RWPE1 (cell line): ENCODE results near the gene PDIA2.
A peak's percentile ranks its signal among the peaks of the same experiment; 100 is the strongest.

Experiments
- CTCF ChIA-PET: fragments of 350-600 bp; sonication (Branson Sonifier 250); formaldehyde crosslinking; extraction: SDS; loops from one replicate; lab custom pipeline; 2021; lab: Yijun Ruan, JAX
- POLR2A ChIA-PET: fragments of 400-600 bp; formaldehyde crosslinking; extraction: SDS; loops from one replicate; lab custom pipeline; 2020; ENCODE audit warnings: antibody characterized with exemption; ENCODE audit not compliant: low non-redundant PET; lab: Yijun Ruan, JAX
- DNase-seq: peaks from one replicate; pipeline ENCODE4 v3.0.0; 2012; ENCODE audit warnings: low spot score
- H3K27ac ChIP-seq: fragments of 450-650 bp; 2 replicates; pipeline ENCODE4 v1.5.1; 2017
- CTCF ChIP-seq: fragments of 450-650 bp; conservative IDR thresholded peaks from 2 replicates; pipeline ENCODE4 v1.5.1; 2017; ENCODE audit warnings: low read depth, mild to moderate bottlenecking

Gene PDIA2

GRCh38 chr16:282491-282890, 473 bp upstream of the PDIA2 start:
- POLR2A ChIA-PET = no interaction called here
- H3K27ac ChIP-seq = no peak overlapping the region
- CTCF ChIA-PET = no interaction called here
- no peak for TF ChIP-seq CTCF
- DNase-seq = no peak

GRCh38 chr16:284204-285120, 1.5 kb downstream of the PDIA2 start:
- no peak for TF ChIP-seq CTCF
- CTCF ChIA-PET = interaction anchor here (0.7 kb wide), 1 partner anchor 9 kb away, joined by 4 read pairs; no protein-coding TSS in a partner anchor
- DNase-seq = no peak
- POLR2A ChIA-PET = no interaction called here
- H3K27ac ChIP-seq = no peak overlapping the region

GRCh38 chr16:285146-286055, 2.4 kb downstream of the PDIA2 start:
- TF ChIP-seq CTCF = no peak
- no peak for DNase-seq
- ChIA-PET POLR2A (no interaction called here), CTCF (no interaction called here)
- H3K27ac ChIP-seq = no peak overlapping the region

- DNase-seq = no peak
- TF ChIP-seq CTCF = no peak
- POLR2A ChIA-PET = no interaction called here
- peak overlapping the region; percentile 33 for H3K27ac ChIP-seq
- CTCF ChIA-PET = interaction anchor here (0.5 to 0.6 kb wide), 2 partner anchors 143 to 230 kb away, joined by 3 to 5 read pairs; no protein-coding TSS in a partner anchor
Measured at GRCh38 chr16:286491-287297, 3.7 kb downstream of the PDIA2 start.

- ChIA-PET CTCF (interaction anchor here (0.8 kb wide), 1 partner anchor 152 kb away, joined by 3 read pairs; no protein-coding TSS in a partner anchor), POLR2A (no interaction called here)
- DNase-seq = no peak
Measured at GRCh38 chr16:287298-287811, 4.4 kb downstream of the PDIA2 start.

More at GRCh38 chr16:287298-287811, 4.4 kb downstream of the PDIA2 start:
- H3K27ac ChIP-seq = peak overlapping the region; percentile 33
- TF ChIP-seq CTCF = no peak
